ENCODE data around the gene TJAP1. TPM values are rescaled to one million over a fixed set of nuclear protein-coding genes. Genes with fewer than 3 reads are reported as not detected.
A peak's percentile ranks its signal among the peaks of the same experiment; 100 is the strongest.

The TJAP1 gene, protein sequence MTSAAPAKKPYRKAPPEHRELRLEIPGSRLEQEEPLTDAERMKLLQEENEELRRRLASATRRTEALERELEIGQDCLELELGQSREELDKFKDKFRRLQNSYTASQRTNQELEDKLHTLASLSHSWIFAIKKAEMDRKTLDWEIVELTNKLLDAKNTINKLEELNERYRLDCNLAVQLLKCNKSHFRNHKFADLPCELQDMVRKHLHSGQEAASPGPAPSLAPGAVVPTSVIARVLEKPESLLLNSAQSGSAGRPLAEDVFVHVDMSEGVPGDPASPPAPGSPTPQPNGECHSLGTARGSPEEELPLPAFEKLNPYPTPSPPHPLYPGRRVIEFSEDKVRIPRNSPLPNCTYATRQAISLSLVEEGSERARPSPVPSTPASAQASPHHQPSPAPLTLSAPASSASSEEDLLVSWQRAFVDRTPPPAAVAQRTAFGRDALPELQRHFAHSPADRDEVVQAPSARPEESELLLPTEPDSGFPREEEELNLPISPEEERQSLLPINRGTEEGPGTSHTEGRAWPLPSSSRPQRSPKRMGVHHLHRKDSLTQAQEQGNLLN
- 10 to 100 TPM; 68.6 to 77.2 TPM for total RNA-seq

- Mint-ChIP-seq H3K4me3 (peak within 1 kb of the TSS; percentile 96 to 100), H3K36me3 (ENCODE audit: insufficient read depth in 2 of 2) (peaks cover under 1 to 2% of the 10 kb centered on the region in 2 donors)
Measured at GRCh38 chr6:43477235-43478007, at the start of gene TJAP1. Gene TJAP1 (plus strand): TSS chr6:43477570. CDS start chr6:43499002, 21,432 bp downstream.

DNA sequence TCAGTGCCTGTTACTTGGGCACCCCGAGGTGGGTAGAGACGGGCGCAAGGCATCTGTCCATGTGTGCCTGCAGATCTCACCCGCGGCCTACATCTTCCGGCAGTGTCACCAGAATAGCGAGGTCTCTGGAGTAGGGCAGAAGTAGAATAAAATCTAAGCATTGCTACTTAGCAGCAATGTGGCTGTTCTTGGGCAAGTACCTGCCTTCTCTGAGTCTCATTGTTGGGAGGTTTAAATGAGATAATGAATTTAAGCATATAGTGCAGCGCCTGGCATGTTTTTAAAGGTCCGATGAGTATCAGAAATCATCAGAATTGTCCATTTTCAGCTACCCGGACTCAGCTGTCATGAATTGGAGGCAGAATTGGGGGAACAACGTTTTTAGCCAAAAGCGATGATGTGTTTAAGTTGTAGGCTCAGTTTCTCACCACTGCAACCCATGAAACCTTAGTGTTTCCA, 49.2 kb upstream of the TJAP1 start:
- no peaks in the 10 kb centered on the region for H3K36me3 Mint-ChIP-seq (ENCODE audit: insufficient read depth in 2 of 2)
- no peaks in the 10 kb centered on the region for H3K27me3 Mint-ChIP-seq (ENCODE audit: low read depth)
- DNase-seq = no peak
- peaks cover 18% of the 10 kb centered on the region for H3K4me1 Mint-ChIP-seq (ENCODE audit: low read depth)
- peak overlapping the region; percentile 92 to 97 for H3K4me3 Mint-ChIP-seq
- no peaks in the 10 kb centered on the region for H3K9me3 Mint-ChIP-seq
- H3K27ac Mint-ChIP-seq = peak overlapping the region; percentile 86
- ATAC-seq (replicated peaks in 1 of 2) = peak in 1 of 2 donors; percentile 48

More at GRCh38 chr6:43477235-43478007, at the start of gene TJAP1:
- Mint-ChIP-seq H3K27ac (peak within 1 kb of the TSS; percentile 95), H3K9me3 (no peaks in the 10 kb centered on the region), H3K27me3 (ENCODE audit: low read depth) (no peaks in the 10 kb centered on the region), H3K4me1 (ENCODE audit: low read depth) (peaks cover 56% of the 10 kb centered on the region)
- peak; percentile 98 for ATAC-seq (replicated peaks in 1 of 2)
- peak; percentile 97 to 99 for DNase-seq

- no peaks in the 10 kb centered on the region for H3K36me3 Mint-ChIP-seq (ENCODE audit: insufficient read depth in 2 of 2)
- H3K27ac Mint-ChIP-seq = peak overlapping the region; percentile 86
- no peaks in the 10 kb centered on the region for H3K9me3 Mint-ChIP-seq
- H3K27me3 Mint-ChIP-seq (ENCODE audit: low read depth) = no peaks in the 10 kb centered on the region
- DNase-seq = no peak
- peak overlapping the region; percentile 92 to 97 for H3K4me3 Mint-ChIP-seq
- peaks cover 18% of the 10 kb centered on the region for H3K4me1 Mint-ChIP-seq (ENCODE audit: low read depth)
- ATAC-seq (replicated peaks in 1 of 2) = no peak
Measured at GRCh38 chr6:43428874-43429273, 48.5 kb upstream of the TJAP1 start.

GRCh38 chr6:43432009-43432945, 45.1 kb upstream of the TJAP1 start:
- Mint-ChIP-seq H3K9me3 (no peaks in the 10 kb centered on the region), H3K4me3 (no peak overlapping the region), H3K4me1 (ENCODE audit: low read depth) (peaks cover 28% of the 10 kb centered on the region), H3K27ac (no peak overlapping the region), H3K36me3 (ENCODE audit: insufficient read depth in 2 of 2) (no peaks in the 10 kb centered on the region), H3K27me3 (ENCODE audit: low read depth) (no peaks in the 10 kb centered on the region)
- DNase-seq = no peak
- ATAC-seq (replicated peaks in 1 of 2) = no peak

GRCh38 chr6:43433148-43433547, 44.2 kb upstream of the TJAP1 start:
- Mint-ChIP-seq H3K27ac (no peak overlapping the region), H3K9me3 (no peaks in the 10 kb centered on the region), H3K4me1 (ENCODE audit: low read depth) (peaks cover 24% of the 10 kb centered on the region), H3K27me3 (ENCODE audit: low read depth) (no peaks in the 10 kb centered on the region), H3K4me3 (no peak overlapping the region), H3K36me3 (ENCODE audit: insufficient read depth in 2 of 2) (no peaks in the 10 kb centered on the region)
- ATAC-seq (replicated peaks in 1 of 2) = no peak
- DNase-seq = no peak

GRCh38 chr6:43434001-43434840, 43.1 kb upstream of the TJAP1 start:
- H3K27ac Mint-ChIP-seq = no peak overlapping the region
- no peaks in the 10 kb centered on the region for H3K9me3 Mint-ChIP-seq
- H3K36me3 Mint-ChIP-seq (ENCODE audit: insufficient read depth in 2 of 2) = no peaks in the 10 kb centered on the region
- DNase-seq (no peak), ATAC-seq (replicated peaks in 1 of 2) (no peak)
- H3K27me3 Mint-ChIP-seq (ENCODE audit: low read depth) = no peaks in the 10 kb centered on the region
- H3K4me1 Mint-ChIP-seq (ENCODE audit: low read depth) = peaks cover 14% of the 10 kb centered on the region
- no peak overlapping the region for H3K4me3 Mint-ChIP-seq

- Mint-ChIP-seq H3K4me1 (ENCODE audit: low read depth) (peaks cover 14% of the 10 kb centered on the region), H3K27me3 (ENCODE audit: low read depth) (no peaks in the 10 kb centered on the region), H3K27ac (no peak overlapping the region), H3K36me3 (ENCODE audit: insufficient read depth in 2 of 2) (no peaks in the 10 kb centered on the region), H3K4me3 (no peak overlapping the region), H3K9me3 (no peaks in the 10 kb centered on the region)
- no peak for DNase-seq
- no peak for ATAC-seq (replicated peaks in 1 of 2)
Measured at GRCh38 chr6:43434943-43435342, 42.4 kb upstream of the TJAP1 start.

DNA sequence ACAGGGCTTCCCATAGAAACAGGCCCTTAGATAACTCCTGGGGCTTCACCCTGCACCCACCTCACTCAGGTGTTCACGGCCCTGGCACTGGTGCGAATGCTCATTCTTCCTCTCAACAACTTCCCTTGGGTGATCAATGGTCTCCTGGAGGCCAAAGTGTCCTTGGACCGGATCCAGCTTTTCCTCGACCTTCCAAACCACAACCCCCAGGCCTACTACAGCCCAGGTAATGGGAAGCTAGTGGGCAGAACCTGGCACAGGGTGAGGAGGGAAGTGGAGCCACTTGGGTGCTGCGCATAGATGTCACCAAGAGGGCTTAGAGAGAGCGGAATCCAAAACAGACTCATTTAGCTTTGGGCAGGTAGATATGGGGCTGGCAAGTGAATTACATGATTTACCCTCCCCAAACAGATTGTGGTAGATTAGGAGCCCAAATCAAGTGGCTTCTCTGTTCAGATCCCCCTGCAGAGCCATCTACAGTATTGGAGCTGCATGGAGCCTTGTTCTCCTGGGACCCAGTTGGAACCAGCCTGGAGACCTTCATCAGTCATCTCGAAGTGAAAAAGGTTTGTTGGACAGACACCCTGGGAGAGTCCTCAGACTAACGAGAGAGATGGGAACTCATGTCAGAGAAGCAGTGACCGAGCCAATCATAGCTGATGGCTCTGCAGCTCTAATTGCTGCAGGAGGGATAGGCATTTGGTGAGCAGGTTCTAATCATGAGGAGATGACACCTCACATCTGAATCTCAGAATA, 41.5 kb upstream of the TJAP1 start:
- Mint-ChIP-seq H3K4me3 (no peak overlapping the region), H3K36me3 (ENCODE audit: insufficient read depth in 2 of 2) (no peaks in the 10 kb centered on the region), H3K9me3 (no peaks in the 10 kb centered on the region), H3K27ac (no peak overlapping the region), H3K27me3 (ENCODE audit: low read depth) (no peaks in the 10 kb centered on the region), H3K4me1 (ENCODE audit: low read depth) (peaks cover 14% of the 10 kb centered on the region)
- ATAC-seq (replicated peaks in 1 of 2) (no peak), DNase-seq (no peak)

DNA sequence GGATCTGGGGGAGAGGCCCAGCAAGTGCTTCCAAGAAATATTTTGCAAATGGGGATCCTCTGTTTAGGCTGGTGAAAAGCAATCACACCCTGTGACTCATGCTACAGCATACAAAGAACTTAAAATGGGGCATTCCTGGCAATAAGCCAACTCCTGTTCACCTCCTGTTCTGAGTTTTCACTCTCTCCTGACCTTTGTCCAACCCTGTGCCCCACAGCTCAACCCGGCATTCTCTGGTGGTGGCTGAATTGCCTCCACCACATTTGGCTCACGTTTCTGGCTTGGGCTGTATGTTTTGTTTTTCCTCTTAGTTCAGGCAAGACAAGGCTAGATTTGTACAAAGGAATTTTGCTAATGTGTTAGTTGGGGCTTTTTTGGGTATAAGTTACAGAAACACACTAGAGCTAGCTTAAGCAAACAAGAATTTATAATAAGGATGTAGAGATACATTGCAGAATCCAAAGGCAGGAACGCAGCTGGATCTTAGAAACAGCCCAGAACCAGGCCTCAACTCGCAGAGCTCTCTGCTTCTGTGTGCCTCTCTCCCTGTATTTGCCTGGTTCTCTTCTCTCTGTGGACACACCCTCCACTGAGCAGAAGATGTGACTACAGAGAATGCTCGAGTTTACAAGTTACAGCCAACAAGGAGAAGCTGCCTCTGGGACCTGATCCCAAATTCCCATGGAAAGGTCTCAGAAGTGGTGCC, 40.6 kb upstream of the TJAP1 start:
- no peaks in the 10 kb centered on the region for H3K27me3 Mint-ChIP-seq (ENCODE audit: low read depth)
- peaks cover 14% of the 10 kb centered on the region for H3K4me1 Mint-ChIP-seq (ENCODE audit: low read depth)
- H3K9me3 Mint-ChIP-seq = no peaks in the 10 kb centered on the region
- no peak overlapping the region for H3K27ac Mint-ChIP-seq
- H3K36me3 Mint-ChIP-seq (ENCODE audit: insufficient read depth in 2 of 2) = no peaks in the 10 kb centered on the region
- ATAC-seq (replicated peaks in 1 of 2) (peak; percentile 29 to 62), DNase-seq (no peak)
- no peak overlapping the region for H3K4me3 Mint-ChIP-seq

DNA sequence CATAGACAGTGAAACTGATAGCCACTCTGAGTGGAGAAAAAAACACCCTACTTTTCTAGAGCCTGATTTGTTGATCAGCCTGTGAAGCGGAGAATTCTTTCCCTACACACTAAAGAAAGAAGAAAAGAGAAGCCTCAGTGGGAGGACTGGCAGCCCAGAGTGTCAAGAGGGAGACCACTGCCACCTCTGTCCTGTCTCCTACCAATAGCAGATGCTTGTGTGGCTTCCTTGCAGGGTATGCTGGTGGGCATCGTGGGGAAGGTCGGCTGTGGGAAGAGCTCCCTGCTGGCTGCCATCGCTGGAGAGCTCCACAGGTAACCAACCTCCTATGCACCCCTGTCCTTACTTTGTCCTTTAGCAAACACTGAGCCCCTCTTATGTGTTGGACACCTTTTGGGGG, 39.7 kb upstream of the TJAP1 start:
- Mint-ChIP-seq H3K36me3 (ENCODE audit: insufficient read depth in 2 of 2) (no peaks in the 10 kb centered on the region), H3K27ac (no peak overlapping the region), H3K9me3 (no peaks in the 10 kb centered on the region), H3K4me1 (ENCODE audit: low read depth) (peaks cover 14% of the 10 kb centered on the region), H3K27me3 (ENCODE audit: low read depth) (no peaks in the 10 kb centered on the region), H3K4me3 (no peak overlapping the region)
- ATAC-seq (replicated peaks in 1 of 2) (no peak), DNase-seq (no peak)

GRCh38 chr6:43442935-43443334, 34.4 kb upstream of the TJAP1 start:
- Mint-ChIP-seq H3K4me3 (no peak overlapping the region), H3K4me1 (ENCODE audit: low read depth) (no peaks in the 10 kb centered on the region), H3K27ac (no peak overlapping the region), H3K36me3 (ENCODE audit: insufficient read depth in 2 of 2) (peaks cover 2 to 4% of the 10 kb centered on the region in 2 donors), H3K9me3 (no peaks in the 10 kb centered on the region), H3K27me3 (ENCODE audit: low read depth) (no peaks in the 10 kb centered on the region)
- ATAC-seq (replicated peaks in 1 of 2) (no peak), DNase-seq (no peak)
